PC-9 (cell line): ENCODE measurements around the gene PDE10A. TPM values are rescaled to one million over a fixed set of nuclear protein-coding genes. Genes with fewer than 3 reads are reported as not detected.
"Not testable (repeated sequence)": the region's sequence is repeated elsewhere in the genome, so short reads cannot be mapped to it uniquely, and the experiment has no call there.

Source experiments
- BruUV-seq: library from RNA; stranded (reverse); fragments of 400-500 nt; replicated peaks from 2 replicates; lab custom pipeline; 2021; lab: Mats Ljungman, UMichigan
- CTCF ChIA-PET: fragments of 300-600 bp; sonication (Branson Sonifier 250); formaldehyde crosslinking; loops from one replicate; lab custom pipeline; 2022; ENCODE audit warnings: antibody characterized with exemption; lab: Charles Lee
- POLR2A ChIA-PET: fragments of 300-600 bp; sonication (Branson Sonifier 250); formaldehyde crosslinking; loops from one replicate; lab custom pipeline; 2022; ENCODE audit warnings: antibody characterized with exemption; ENCODE audit not compliant: unreplicated experiment; lab: Charles Lee
- DNase-seq, 2 experiments: peaks; one replicate each; pipeline versions ENCODE4 v3.0.0 to v3.0.0-alpha.2; 2015 to 2022; ENCODE audit warnings: mixed read lengths in 1 of 2
- H2AFZ ChIP-seq: fragments of 200-600 bp; sonication (generic); 2 replicates; pipeline ENCODE4 v1.8.1; 2017; ENCODE audit warnings: antibody characterized with exemption
- H3F3A ChIP-seq: fragments of 200-600 bp; sonication (generic); 2 replicates; pipeline ENCODE4 v1.8.1; 2017; ENCODE audit warnings: antibody characterized with exemption, mild to moderate bottlenecking, low read depth; ENCODE audit not compliant: insufficient read depth
- H3K27ac ChIP-seq: fragments of 200-600 bp; sonication (generic); 2 replicates; pipeline ENCODE4 v1.6.1; 2016; ENCODE audit warnings: mixed run types
- H3K27me3 ChIP-seq: fragments of 200-600 bp; sonication (generic); 2 replicates; pipeline ENCODE4 v1.6.1; 2016; ENCODE audit warnings: low read depth, mixed run types; ENCODE audit not compliant: insufficient read depth
- H3K36me3 ChIP-seq: fragments of 200-600 bp; sonication (generic); 2 replicates; pipeline ENCODE4 v1.6.1; 2016; ENCODE audit warnings: low read depth, mixed run types
- H3K4me1 ChIP-seq: fragments of 200-600 bp; sonication (generic); replicated peaks from 2 replicates; pipeline ENCODE4 v1.6.1; 2016; ENCODE audit warnings: mixed run types; ENCODE audit not compliant: insufficient read depth
- H3K4me2 ChIP-seq: fragments of 200-600 bp; sonication (generic); 2 replicates; pipeline ENCODE4 v1.6.1; 2017; ENCODE audit warnings: mixed run types
- H3K4me3 ChIP-seq: fragments of 200-600 bp; sonication (generic); 2 replicates; pipeline ENCODE4 v1.6.1; 2016; ENCODE audit warnings: mixed run types
- H3K79me2 ChIP-seq: fragments of 200-600 bp; sonication (generic); 2 replicates; pipeline ENCODE4 v1.6.1; 2017; ENCODE audit warnings: low read depth, mixed run types
- H3K9me2 ChIP-seq: fragments of 200-600 bp; sonication (generic); 2 replicates; pipeline ENCODE4 v1.8.1; 2017; ENCODE audit warnings: mild to moderate bottlenecking; ENCODE audit not compliant: insufficient read depth
- H3K9me3 ChIP-seq: fragments of 200-600 bp; sonication (generic); 2 replicates; pipeline ENCODE4 v1.8.1; 2016; ENCODE audit warnings: low read depth; ENCODE audit not compliant: insufficient read depth
- H4K20me1 ChIP-seq: fragments of 200-600 bp; sonication (generic); 2 replicates; pipeline ENCODE4 v1.8.1; 2017; ENCODE audit not compliant: insufficient read depth
- CTCF ChIP-seq: fragments of 200-600 bp; sonication (generic); conservative IDR thresholded peaks from 2 replicates; pipeline ENCODE4 v1.6.1; 2017; ENCODE audit warnings: mixed run types, antibody characterized with exemption, mild to moderate bottlenecking, moderate library complexity
- EZH2 ChIP-seq: fragments of 200-600 bp; sonication (generic); IDR thresholded peaks from 2 replicates; pipeline ENCODE4 v1.8.0; 2017; ENCODE audit warnings: antibody characterized with exemption, low read depth
- intact Hi-C: fragments of 100-400 bp; cut with micrococcal nuclease; formaldehyde crosslinking; loops from one replicate; pipeline ENCODE4 v1.10.0; 2022; ENCODE audit not compliant: unreplicated experiment
- total RNA-seq: library from RNA; stranded (reverse); gene quantifications from 2 replicates; pipeline ENCODE4 v1.2.3, GENCODE V29; 2021

PDE10A gene
- total RNA-seq, 1 experiment from 2014 or later, result not detected

- H3K4me1 ChIP-seq, result no peaks in the 10 kb centered on the region
- H3K9me2 ChIP-seq, result no peaks in the 10 kb centered on the region
- CTCF ChIA-PET, result no interaction called here
- no peak overlapping the region for H3K4me3 ChIP-seq
- no peak for TF ChIP-seq EZH2
- no peak for TF ChIP-seq CTCF
- H3K27ac ChIP-seq, result no peak overlapping the region
- intact Hi-C loops, result no loop called here
- H3K9me3 ChIP-seq, result no peaks in the 10 kb centered on the region; the same call in 1 of the 2 replicates
- no peak overlapping the region for H2AFZ ChIP-seq
- H4K20me1 ChIP-seq, result no peaks in the 10 kb centered on the region
- no peaks in the 10 kb centered on the region for H3K27me3 ChIP-seq
- no peaks in the 10 kb centered on the region for H3K36me3 ChIP-seq
- POLR2A ChIA-PET, result no interaction called here
- BruUV-seq, result no TSS peak
- H3K4me2 ChIP-seq, result no peak overlapping the region
- no peak for DNase-seq
- H3K79me2 ChIP-seq, result no peaks in the 10 kb centered on the region
- H3F3A ChIP-seq, result no peaks in the 10 kb centered on the region
Measured at GRCh38 chr6:165562421-165563090, 100.5 kb downstream of the PDE10A start.

GRCh38 chr6:165559632-165560031 lies 103.4 kb downstream of the PDE10A start:
- Histone ChIP-seq H3K9me3 (no peaks in the 10 kb centered on the region; the same call in 1 of the 2 replicates), H3K4me3 (no peak overlapping the region), H3K27me3 (no peaks in the 10 kb centered on the region), H3K36me3 (no peaks in the 10 kb centered on the region), H3K79me2 (no peaks in the 10 kb centered on the region), H3K4me1 (peaks cover 11% of the 10 kb centered on the region; the same call in 1 of the 2 replicates), H3F3A (no peaks in the 10 kb centered on the region), H2AFZ (no peak overlapping the region), H3K4me2 (no peak overlapping the region), H3K9me2 (no peaks in the 10 kb centered on the region), H3K27ac (no peak overlapping the region), H4K20me1 (no peaks in the 10 kb centered on the region)
- ChIA-PET CTCF (no interaction called here), POLR2A (no interaction called here)
- no TSS peak for BruUV-seq
- no peak for DNase-seq
- no peak for TF ChIP-seq CTCF
- no peak for TF ChIP-seq EZH2
- intact Hi-C loops, result no loop called here

- H3K9me3 ChIP-seq, H3K79me2 ChIP-seq, H3F3A ChIP-seq, BruUV-seq, H2AFZ ChIP-seq, H3K27ac ChIP-seq, H3K4me3 ChIP-seq, H3K4me2 ChIP-seq, DNase-seq, H3K36me3 ChIP-seq, POLR2A ChIA-PET, H3K9me2 ChIP-seq, H3K27me3 ChIP-seq, CTCF ChIA-PET, intact Hi-C loops, H4K20me1 ChIP-seq: not testable (repeated sequence)
- peaks cover 11% of the 10 kb centered on the region; the same call in 1 of the 2 replicates for H3K4me1 ChIP-seq
Measured at GRCh38 chr6:165558097-165558496, 104.9 kb downstream of the PDE10A start.

GRCh38 chr6:165557674-165558073 lies 105.4 kb downstream of the PDE10A start:
- H3K4me2 ChIP-seq, result no peak overlapping the region
- ChIA-PET CTCF (no interaction called here), POLR2A (no interaction called here)
- H2AFZ ChIP-seq, result no peak overlapping the region
- no peaks in the 10 kb centered on the region for H3K9me2 ChIP-seq
- H3K4me3 ChIP-seq, result no peak overlapping the region
- peaks cover 11% of the 10 kb centered on the region; the same call in 1 of the 2 replicates for H3K4me1 ChIP-seq
- no TSS peak for BruUV-seq
- H3K27me3 ChIP-seq, result no peaks in the 10 kb centered on the region
- intact Hi-C loops, result no loop called here
- H3K79me2 ChIP-seq, result no peaks in the 10 kb centered on the region
- H3K27ac ChIP-seq, result no peak overlapping the region
- no peak for DNase-seq
- no peaks in the 10 kb centered on the region for H3K9me3 ChIP-seq
- no peaks in the 10 kb centered on the region for H4K20me1 ChIP-seq
- H3K36me3 ChIP-seq, result no peaks in the 10 kb centered on the region
- TF ChIP-seq EZH2 (no peak), CTCF (no peak)
- H3F3A ChIP-seq, result no peaks in the 10 kb centered on the region
